K562 (cell line): ENCODE measurements around the gene TET2. TPM values are rescaled to one million over a fixed set of nuclear protein-coding genes. Genes with fewer than 3 reads are reported as not detected.

ENCODE experiments used
- ATAC-seq: fragments of 200-7000 bp; cut with Tn5 transposase; 3 replicates; pipeline ENCODE4 v1.9.1; 2020; ENCODE audit warnings: moderate library complexity
- BruUV-seq: library from RNA; stranded (reverse); fragments of 400-500 nt; replicated peaks from 2 replicates; lab custom pipeline; 2021; lab: Mats Ljungman, UMichigan
- CTCF ChIA-PET: fragments of 300-600 bp; formaldehyde crosslinking; extraction: SDS; loops from one replicate; lab custom pipeline; 2021; ENCODE audit warnings: low intra/inter-chr PET ratio; lab: Yijun Ruan, JAX
- POLR2A ChIA-PET: fragments of 300-600, 350-650 bp; sonication (Branson Sonifier 250); formaldehyde crosslinking; extraction: SDS; loops from one replicate; lab custom pipeline; 2021; ENCODE audit warnings: antibody characterized with exemption, inconsistent platforms; lab: Yijun Ruan, JAX
- DNase-seq, 4 experiments: peaks; one replicate each; pipeline versions ENCODE4 v3.0.0 to v3.0.0-alpha.2; 2011 to 2018; ENCODE audit warnings: low spot score in 3 of 4, mixed read lengths in 3 of 4; ENCODE audit errors: extremely low read depth in 1 of 4
- FAIRE-seq: peaks from 2 replicates; lab custom pipeline; 2011; peaks lifted over from hg19 to GRCh38; lab: Jason Lieb, UNC
- H2AFZ ChIP-seq: 2 replicates; pipeline ENCODE4 v1.6.0; 2011; ENCODE audit warnings: low read depth, low read length, control low read depth, inconsistent platforms
- H3K27ac ChIP-seq: fragments of 200-600 bp; 3 replicates; pipeline ENCODE4 v1.8.0; 2011; ENCODE audit warnings: low read depth, mild to moderate bottlenecking, control low read depth, inconsistent platforms, low read length, moderate library complexity, mixed read lengths; ENCODE audit errors: extremely low read depth
- H3K27me3 ChIP-seq, 2 experiments: fragments of 300-600 bp in 1 of 2; 2 replicates in 1 of 2; 3 replicates in 1 of 2; pipeline versions ENCODE4 v1.6.0 to v1.8.0; 2011; ENCODE audit warnings: inconsistent platforms in 2 of 2, low read length in 2 of 2, mild to moderate bottlenecking in 1 of 2, mixed read lengths in 1 of 2, moderate library complexity in 1 of 2; ENCODE audit not compliant: control insufficient read depth in 2 of 2, insufficient read depth in 2 of 2
- H3K36me3 ChIP-seq: fragments of 300-600 bp; 3 replicates; pipeline ENCODE4 v1.8.0; 2011; ENCODE audit warnings: mild to moderate bottlenecking, low read length, inconsistent platforms; ENCODE audit not compliant: control insufficient read depth, insufficient read depth
- H3K4me1 ChIP-seq, 2 experiments: fragments of 200-600 bp in 1 of 2; replicated peaks in 1 of 2; 2 replicates in 1 of 2; 3 replicates in 1 of 2; pipeline versions ENCODE4 v1.5.1 to v1.8.0; 2011; ENCODE audit warnings: inconsistent platforms in 2 of 2, low read length in 2 of 2, mild to moderate bottlenecking in 1 of 2, mixed read lengths in 1 of 2, moderate library complexity in 1 of 2; ENCODE audit not compliant: control insufficient read depth in 2 of 2, insufficient read depth in 2 of 2
- H3K4me2 ChIP-seq: 2 replicates; pipeline ENCODE4 v1.6.1; 2011; ENCODE audit warnings: low read length, control low read depth, inconsistent platforms, mixed read lengths; ENCODE audit not compliant: insufficient read depth
- H3K4me3 ChIP-seq: fragments of 200-600 bp; sonication (generic), shearing (Covaris generic); 2 replicates; pipeline ENCODE4 v1.5.1; 2016; ENCODE audit warnings: control low read depth, inconsistent platforms
- H3K79me2 ChIP-seq: fragments of 200-600 bp; 3 replicates; pipeline ENCODE4 v1.8.0; 2011; ENCODE audit warnings: low read length, inconsistent platforms; ENCODE audit not compliant: control insufficient read depth, insufficient read depth
- H3K9ac ChIP-seq, 2 experiments: 2 replicates each; pipeline versions ENCODE4 v1.6.0 to v1.6.1; 2011; ENCODE audit warnings: low read depth in 2 of 2, low read length in 2 of 2, control low read depth in 1 of 2, inconsistent platforms in 1 of 2, mild to moderate bottlenecking in 1 of 2, mixed read lengths in 1 of 2; ENCODE audit not compliant: insufficient read depth in 1 of 2
- H3K9me1 ChIP-seq: one replicate; pipeline ENCODE4 v1.6.0; 2011; ENCODE audit warnings: inconsistent platforms, mild to moderate bottlenecking, low read length, moderate library complexity; ENCODE audit not compliant: control insufficient read depth, insufficient read depth
- H3K9me3 ChIP-seq: replicated peaks from 2 replicates; pipeline ENCODE4 v1.5.1; 2011; ENCODE audit warnings: low read depth, low read length, inconsistent platforms; ENCODE audit not compliant: control insufficient read depth, insufficient read depth
- H4K20me1 ChIP-seq: replicated peaks from 2 replicates; pipeline ENCODE4 v1.6.1; 2011; ENCODE audit warnings: low read length, inconsistent platforms, mixed read lengths; ENCODE audit not compliant: control insufficient read depth, insufficient read depth
- EGR1 ChIP-seq: fragments of 450-650 bp; conservative IDR thresholded peaks from 2 replicates; pipeline ENCODE4 v1.6.1; 2017; ENCODE audit warnings: mild to moderate bottlenecking
- GATA2 ChIP-seq: sonication (generic); formaldehyde crosslinking; IDR thresholded peaks from 2 replicates; pipeline ENCODE4 v1.4.0; 2020; ENCODE audit warnings: mild to moderate bottlenecking, missing genetic modification reagents
- HBP1 ChIP-seq: fragments of 450-650 bp; formaldehyde crosslinking; IDR thresholded peaks from 2 replicates; pipeline ENCODE4 v1.4.0; 2022; ENCODE audit warnings: missing genetic modification characterization
- NRF1 ChIP-seq, 2 experiments: fragments of 450-650 bp; IDR thresholded peaks in 1 of 2; conservative IDR thresholded peaks in 1 of 2; 2 replicates each; pipeline ENCODE4 v1.6.1; 2014; ENCODE audit warnings: mild to moderate bottlenecking in 2 of 2
- PRMT5 ChIP-seq: sonication (generic); formaldehyde crosslinking; IDR thresholded peaks from 2 replicates; pipeline ENCODE4 v1.5.0; 2020; ENCODE audit warnings: missing genetic modification reagents
- RNF2 ChIP-seq: sonication (generic); IDR thresholded peaks from 2 replicates; pipeline ENCODE4 v1.6.1; 2016
- U2AF2 ChIP-seq: fragments of 200-400 bp; formaldehyde crosslinking; optimal IDR thresholded peaks from 2 replicates; pipeline ENCODE3; 2017; ENCODE audit warnings: low read depth, mild to moderate bottlenecking, low read length
- ZEB2 ChIP-seq: fragments of 450-650 bp; IDR thresholded peaks from 2 replicates; pipeline ENCODE4 v1.6.1; 2016
- ZFP30 ChIP-seq: fragments of 250-450 bp; sonication (Bioruptor Pico); IDR thresholded peaks from 2 replicates; pipeline ENCODE4 v1.8.0; 2022; ENCODE audit warnings: moderate library complexity, mild to moderate bottlenecking, inconsistent platforms, borderline replicate concordance
- WGBS: fragments of 100-300 bp; shearing (Covaris generic); methylation state at CpG from one replicate; pipeline ENCODE4 v1.1.6; 2016; ENCODE audit warnings: low coverage, mixed read lengths; ENCODE audit not compliant: insufficient coverage; ENCODE audit errors: missing lambda C conversion rate; 5-methylcytosine and 5-hydroxymethylcytosine counted together
- in situ Hi-C: fragments of 300-500 bp; cut with MboI; formaldehyde crosslinking; loops from 4 replicates; pipeline ENCODE4 v1.15.0; 2018; ENCODE audit warnings: inconsistent platforms, mixed read lengths
- intact Hi-C: fragments of 100-400 bp; cut with micrococcal nuclease; formaldehyde crosslinking; loops from 2 replicates; pipeline ENCODE4 v1.14.2; 2022
- polyA plus RNA-seq, 8 experiments: library from polyadenylated mRNA; depleted of rRNA in 4 of 8; stranded (reverse) in 5 of 8; unstranded in 3 of 8; fragments of >200 nt; fragmentation: Nextera tagmentation in 2 of 8; fragmentation: Illumina TruSeq in 1 of 8; extraction: Ambion mirVana in 2 of 8; extraction: Trizol in 1 of 8; gene quantifications; 2 replicates each; pipeline versions ENCODE4 v1.2.1 to v1.2.3, GENCODE V29; 2011 to 2014; ENCODE audit warnings: inconsistent platforms in 1 of 8, missing spikeins in 1 of 8
- total RNA-seq, 7 experiments: library from RNA; depleted of rRNA in 6 of 7; stranded (reverse); fragments of >200 nt in 6 of 7; fragmentation: Illumina TruSeq in 2 of 7; extraction: Trizol in 2 of 7; gene quantifications; 2 replicates each; pipeline versions ENCODE4 v1.2.1 to v1.2.3, GENCODE V29; 2011 to 2021; ENCODE audit warnings: low replicate concordance in 1 of 7
- TF ChIP-seq, protein P1 (sequence below): fragments of 250-450 bp; sonication (Bioruptor Pico); IDR thresholded peaks from 2 replicates; pipeline ENCODE4 v1.4.0; 2020; ENCODE audit warnings: mild to moderate bottlenecking
- TF ChIP-seq, protein P2 (sequence below): fragments of 250-450 bp; sonication (Bioruptor Pico); IDR thresholded peaks from 2 replicates; pipeline ENCODE4 v1.8.0; 2021; ENCODE audit warnings: moderate library complexity, mild to moderate bottlenecking, inconsistent platforms

The TET2 gene
- total and polyA plus RNA-seq, 9 of the 15 experiments (the other 6 are each of a cell fraction or from before 2014, with no cell fraction given) = 0.80 to 11.1 (median 4.9) TPM

DNA sequence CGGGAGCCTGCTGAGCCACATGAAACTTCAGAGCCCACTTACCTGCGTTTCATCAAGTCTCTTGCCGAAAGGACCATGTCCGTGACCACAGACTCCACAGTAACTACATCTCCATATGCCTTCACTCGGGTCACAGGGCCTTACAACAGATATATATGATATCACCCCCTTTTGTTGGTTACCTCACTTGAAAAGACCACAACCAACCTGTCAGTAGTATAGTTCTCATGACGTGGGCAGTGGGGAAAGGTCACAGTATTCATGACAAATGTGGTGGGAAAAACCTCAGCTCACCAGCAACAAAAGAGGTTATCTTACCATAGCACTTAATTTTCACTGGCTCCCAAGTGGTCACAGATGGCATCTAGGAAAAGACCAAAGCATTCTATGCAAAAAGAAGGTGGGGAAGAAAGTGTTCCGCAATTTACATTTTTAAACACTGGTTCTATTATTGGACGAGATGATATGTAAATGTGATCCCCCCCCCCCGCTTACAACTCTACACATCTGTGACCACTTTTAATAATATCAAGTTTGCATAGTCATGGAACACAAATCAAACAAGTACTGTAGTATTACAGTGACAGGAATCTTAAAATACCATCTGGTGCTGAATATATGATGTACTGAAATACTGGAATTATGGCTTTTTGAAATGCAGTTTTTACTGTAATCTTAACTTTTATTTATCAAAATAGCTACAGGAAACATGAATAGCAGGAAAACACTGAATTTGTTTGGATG is 129.9 kb downstream of the TET2 start:
- ATAC-seq = no peak
- in situ Hi-C loops = no loop called here

More for the DNA sequence above, 129.9 kb downstream of the TET2 start:
- Histone ChIP-seq H3K27me3 (no peaks in the 10 kb centered on the region), H3K4me1 (no peaks in the 10 kb centered on the region), H3K9me1 (no peaks in the 10 kb centered on the region), H3K36me3 (peaks cover 16% of the 10 kb centered on the region; the same call in 2 of the 3 replicates), H3K4me3 (no peak overlapping the region), H3K9me3 (no peaks in the 10 kb centered on the region), H3K9ac (no peak overlapping the region), H3K4me2 (no peak overlapping the region), H3K27ac (no peak overlapping the region), H3K79me2 (no peaks in the 10 kb centered on the region), H2AFZ (no peak overlapping the region), H4K20me1 (no peaks in the 10 kb centered on the region)
- TF ChIP-seq NRF1 (conservative IDR thresholded peaks at IDR 0.05 in 1 of 2, IDR thresholded peaks at IDR 0.05 in 1 of 2) (no peak), ZFP30 (CRISPR knock-in tag) (no peak), EGR1 (no peak), U2AF2 (no peak), GATA2 (CRISPR knock-in tag) (no peak), PRMT5 (CRISPR knock-in tag) (no peak), HBP1 (no peak), RNF2 (no peak), ZEB2 (no peak)
- TF ChIP-seq, protein P1, sequence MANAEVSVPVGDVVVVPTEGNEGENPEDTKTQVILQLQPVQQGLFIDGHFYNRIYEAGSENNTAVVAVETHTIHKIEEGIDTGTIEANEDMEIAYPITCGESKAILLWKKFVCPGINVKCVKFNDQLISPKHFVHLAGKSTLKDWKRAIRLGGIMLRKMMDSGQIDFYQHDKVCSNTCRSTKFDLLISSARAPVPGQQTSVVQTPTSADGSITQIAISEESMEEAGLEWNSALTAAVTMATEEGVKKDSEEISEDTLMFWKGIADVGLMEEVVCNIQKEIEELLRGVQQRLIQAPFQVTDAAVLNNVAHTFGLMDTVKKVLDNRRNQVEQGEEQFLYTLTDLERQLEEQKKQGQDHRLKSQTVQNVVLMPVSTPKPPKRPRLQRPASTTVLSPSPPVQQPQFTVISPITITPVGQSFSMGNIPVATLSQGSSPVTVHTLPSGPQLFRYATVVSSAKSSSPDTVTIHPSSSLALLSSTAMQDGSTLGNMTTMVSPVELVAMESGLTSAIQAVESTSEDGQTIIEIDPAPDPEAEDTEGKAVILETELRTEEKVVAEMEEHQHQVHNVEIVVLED (CRISPR knock-in tag) = no peak
- TF ChIP-seq, protein P2, sequence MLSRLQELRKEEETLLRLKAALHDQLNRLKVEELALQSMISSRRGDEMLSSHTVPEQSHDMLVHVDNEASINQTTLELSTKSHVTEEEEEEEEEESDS = no peak
- FAIRE-seq = no peak
- DNase-seq = no peak
- POLR2A ChIA-PET = interaction anchor here (0.6 kb wide), 1 partner anchor 1061 kb away, joined by 3 read pairs; no protein-coding TSS in a partner anchor
- intact Hi-C loops = no loop called here
- no TSS peak for BruUV-seq
- 90% methylated on average over 8 of the region's 9 CpGs for WGBS
- CTCF ChIA-PET = no interaction called here
